ENCODE measurements around the gene FBXO31. TPM values are rescaled to one million over a fixed set of nuclear protein-coding genes. Genes with fewer than 3 reads are reported as not detected.

FBXO31 gene
- total RNA-seq, 2 experiments from 2014 or later, result 35.7 to 38.9 TPM

- no peak overlapping the region for H3K27ac Mint-ChIP-seq
- Histone ChIP-seq H3K27me3 (ENCODE audit: control insufficient read depth in 1 of 2, insufficient read depth in 2 of 2, low read length in 2 of 2) (no peaks in the 10 kb centered on the region), H3K4me3 (ENCODE audit: low read length) (no peak overlapping the region), H3K36me3 (ENCODE audit: insufficient read depth, low read length) (peaks cover 16% of the 10 kb centered on the region), H3K9me3 (ENCODE audit: control insufficient read depth in 1 of 2, insufficient read depth in 1 of 2, low read length in 2 of 2) (peaks cover 0 to 4% of the 10 kb centered on the region in 2 experiments), H3K4me1 (ENCODE audit: insufficient read depth, low read length) (peaks cover 9% of the 10 kb centered on the region), H3K27ac (ENCODE audit: low read depth in 1 of 2, low read length in 2 of 2) (no peak overlapping the region)
- H3K9me3 Mint-ChIP-seq, result no peaks in the 10 kb centered on the region
- TF ChIP-seq, protein P1, sequence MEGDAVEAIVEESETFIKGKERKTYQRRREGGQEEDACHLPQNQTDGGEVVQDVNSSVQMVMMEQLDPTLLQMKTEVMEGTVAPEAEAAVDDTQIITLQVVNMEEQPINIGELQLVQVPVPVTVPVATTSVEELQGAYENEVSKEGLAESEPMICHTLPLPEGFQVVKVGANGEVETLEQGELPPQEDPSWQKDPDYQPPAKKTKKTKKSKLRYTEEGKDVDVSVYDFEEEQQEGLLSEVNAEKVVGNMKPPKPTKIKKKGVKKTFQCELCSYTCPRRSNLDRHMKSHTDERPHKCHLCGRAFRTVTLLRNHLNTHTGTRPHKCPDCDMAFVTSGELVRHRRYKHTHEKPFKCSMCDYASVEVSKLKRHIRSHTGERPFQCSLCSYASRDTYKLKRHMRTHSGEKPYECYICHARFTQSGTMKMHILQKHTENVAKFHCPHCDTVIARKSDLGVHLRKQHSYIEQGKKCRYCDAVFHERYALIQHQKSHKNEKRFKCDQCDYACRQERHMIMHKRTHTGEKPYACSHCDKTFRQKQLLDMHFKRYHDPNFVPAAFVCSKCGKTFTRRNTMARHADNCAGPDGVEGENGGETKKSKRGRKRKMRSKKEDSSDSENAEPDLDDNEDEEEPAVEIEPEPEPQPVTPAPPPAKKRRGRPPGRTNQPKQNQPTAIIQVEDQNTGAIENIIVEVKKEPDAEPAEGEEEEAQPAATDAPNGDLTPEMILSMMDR (IDR thresholded peaks at IDR 0.05), result no peak
- intact Hi-C loops (cut with DNase I, micrococcal nuclease), result no loop called here
- H3K27me3 Mint-ChIP-seq, result no peaks in the 10 kb centered on the region
- peaks cover 7% of the 10 kb centered on the region for H3K4me1 Mint-ChIP-seq (ENCODE audit: low read depth)
- H3K4me3 Mint-ChIP-seq, result no peak overlapping the region
- ChIA-PET POLR2A (no interaction called here), CTCF (no interaction called here)
- peaks cover 40% of the 10 kb centered on the region for H3K36me3 Mint-ChIP-seq (ENCODE audit: low read depth)
- DNase-seq (no peak), ATAC-seq (ENCODE audit: poor library complexity) (no peak)
These were observed 32.8 kb downstream of the FBXO31 start for GRCh38 chr16:87350681-87351319.

DNA sequence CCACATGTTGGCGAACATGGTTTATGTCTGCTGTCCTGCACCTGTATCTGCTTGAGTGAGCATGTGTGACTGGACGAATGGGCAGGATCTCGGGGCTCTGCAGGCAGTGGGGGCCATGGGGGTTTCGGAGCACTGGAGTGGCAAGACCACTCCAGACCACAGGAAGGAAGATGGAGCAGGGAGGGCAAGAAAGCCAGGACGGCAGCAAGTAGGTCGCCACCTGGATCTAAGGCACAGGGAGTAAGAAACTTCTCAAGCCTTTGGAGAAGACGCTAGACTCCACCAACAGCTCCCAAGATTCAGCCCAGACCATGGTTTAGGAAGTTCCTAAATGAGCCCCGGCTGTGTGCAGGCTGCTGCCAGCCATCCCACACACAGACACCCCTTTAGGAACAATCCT, 33.5 kb downstream of the FBXO31 start:
- ATAC-seq (ENCODE audit: poor library complexity), result no peak
- Histone ChIP-seq H3K36me3 (ENCODE audit: insufficient read depth, low read length) (peaks cover 21% of the 10 kb centered on the region), H3K4me1 (ENCODE audit: insufficient read depth, low read length) (peaks cover 15% of the 10 kb centered on the region), H3K27ac (ENCODE audit: low read depth in 1 of 2, low read length in 2 of 2) (no peak overlapping the region), H3K9me3 (ENCODE audit: control insufficient read depth in 1 of 2, insufficient read depth in 1 of 2, low read length in 2 of 2) (peaks cover 0 to 4% of the 10 kb centered on the region in 2 experiments), H3K27me3 (ENCODE audit: control insufficient read depth in 1 of 2, insufficient read depth in 2 of 2, low read length in 2 of 2) (no peaks in the 10 kb centered on the region), H3K4me3 (ENCODE audit: low read length) (no peak overlapping the region)
- Mint-ChIP-seq H3K27me3 (no peaks in the 10 kb centered on the region), H3K4me1 (ENCODE audit: low read depth) (peaks cover 14% of the 10 kb centered on the region), H3K4me3 (no peak overlapping the region), H3K27ac (no peak overlapping the region), H3K9me3 (no peaks in the 10 kb centered on the region), H3K36me3 (ENCODE audit: low read depth) (peaks cover 42% of the 10 kb centered on the region)
- DNase-seq, result no peak
- POLR2A ChIA-PET, result no interaction called here
- CTCF ChIA-PET, result no interaction called here
- TF ChIP-seq, protein P1 (IDR thresholded peaks at IDR 0.05), result no peak
- intact Hi-C loops (cut with DNase I, micrococcal nuclease), result no loop called here

- Histone ChIP-seq H3K36me3 (ENCODE audit: insufficient read depth, low read length) (peaks cover 27% of the 10 kb centered on the region), H3K27me3 (ENCODE audit: control insufficient read depth in 1 of 2, insufficient read depth in 2 of 2, low read length in 2 of 2) (no peaks in the 10 kb centered on the region), H3K4me3 (ENCODE audit: low read length) (no peak overlapping the region), H3K4me1 (ENCODE audit: insufficient read depth, low read length) (peaks cover 28% of the 10 kb centered on the region), H3K27ac (ENCODE audit: low read depth in 1 of 2, low read length in 2 of 2) (no peak overlapping the region), H3K9me3 (ENCODE audit: control insufficient read depth in 1 of 2, insufficient read depth in 1 of 2, low read length in 2 of 2) (peaks cover 0 to 4% of the 10 kb centered on the region in 2 experiments)
- CTCF ChIA-PET, result no interaction called here
- DNase-seq (no peak), ATAC-seq (ENCODE audit: poor library complexity) (no peak)
- Mint-ChIP-seq H3K36me3 (ENCODE audit: low read depth) (peaks cover 51% of the 10 kb centered on the region), H3K27me3 (no peaks in the 10 kb centered on the region), H3K9me3 (no peaks in the 10 kb centered on the region), H3K4me1 (ENCODE audit: low read depth) (peaks cover 16% of the 10 kb centered on the region), H3K4me3 (no peak overlapping the region), H3K27ac (no peak overlapping the region)
- POLR2A ChIA-PET, result interaction anchor here (1.8 kb wide), 1 partner anchor 35 kb away, joined by 8 read pairs; the partner anchor contains the start of gene FBXO31
- intact Hi-C loops (cut with DNase I, micrococcal nuclease), result no loop called here
- TF ChIP-seq, protein P1 (IDR thresholded peaks at IDR 0.05), result no peak
These were observed 34.9 kb downstream of the FBXO31 start for GRCh38 chr16:87348616-87349157.

Measured in CD4-positive, alpha-beta T cell (primary cell).